SK-N-SH (cell line): Measurements from ENCODE around the gene RSRC1. TPM values are rescaled to one million over a fixed set of nuclear protein-coding genes. Genes with fewer than 3 reads are reported as not detected.
"Not testable (repeated sequence)": the region's sequence is repeated elsewhere in the genome, so short reads cannot be mapped to it uniquely, and the experiment has no call there.

Experiments used
- CTCF ChIA-PET: fragments of 300-600, 350-600 bp; formaldehyde crosslinking; extraction: SDS; loops from one replicate; lab custom pipeline; 2021; lab: Yijun Ruan, JAX
- POLR2A ChIA-PET: fragments of 350-600 bp; sonication (Branson Sonifier 250); formaldehyde crosslinking; extraction: SDS; loops from one replicate; lab custom pipeline; 2020; ENCODE audit warnings: antibody characterized with exemption, inconsistent platforms; lab: Yijun Ruan, JAX
- DNase-seq: peaks from one replicate; pipeline ENCODE4 v3.0.0; 2012
- H2AFZ ChIP-seq: fragments of 200-600 bp; sonication (generic); 2 replicates; pipeline ENCODE4 v1.8.1; 2016; ENCODE audit warnings: antibody characterized with exemption, mild to moderate bottlenecking, low read depth
- H3F3A ChIP-seq: fragments of 200-600 bp; sonication (generic); replicated peaks from 2 replicates; pipeline ENCODE3; 2016; ENCODE audit warnings: antibody characterized with exemption, mild to moderate bottlenecking; ENCODE audit not compliant: insufficient read depth
- H3K27ac ChIP-seq, 2 experiments: fragments of 200-500 bp in 1 of 2; fragments of 200-600 bp in 1 of 2; sonication (Bioruptor generic) in 1 of 2; sonication (generic), shearing (Covaris generic) in 1 of 2; 2 replicates each; pipeline versions ENCODE4 v1.5.1 to v1.6.1; 2014 to 2016; ENCODE audit warnings: low read depth in 2 of 2, inconsistent platforms in 1 of 2, low read length in 1 of 2, mild to moderate bottlenecking in 1 of 2, mixed read lengths in 1 of 2
- H3K27me3 ChIP-seq: fragments of 200-600 bp; sonication (generic), shearing (Covaris generic); 2 replicates; pipeline ENCODE4 v1.6.1; 2016; ENCODE audit warnings: mixed run types; ENCODE audit not compliant: insufficient read depth
- H3K36me3 ChIP-seq, 2 experiments: fragments of 200-500 bp in 1 of 2; fragments of 200-600 bp in 1 of 2; sonication (Bioruptor generic) in 1 of 2; sonication (generic) in 1 of 2; replicated peaks in 1 of 2; 2 replicates each; pipeline versions ENCODE3 to v1.5.1; 2014 to 2016; ENCODE audit warnings: low read length in 1 of 2, mild to moderate bottlenecking in 1 of 2; ENCODE audit not compliant: insufficient read depth in 2 of 2, control insufficient read depth in 1 of 2
- H3K4me1 ChIP-seq, 2 experiments: fragments of 200-500 bp in 1 of 2; fragments of 200-600 bp in 1 of 2; sonication (Bioruptor generic) in 1 of 2; sonication (generic), shearing (Covaris generic) in 1 of 2; 2 replicates each; pipeline versions ENCODE4 v1.5.1 to v1.6.1; 2014 to 2016; ENCODE audit warnings: low read depth in 1 of 2, low read length in 1 of 2, mixed run types in 1 of 2; ENCODE audit not compliant: insufficient read depth in 2 of 2, control insufficient read depth in 1 of 2
- H3K4me2 ChIP-seq: fragments of 200-600 bp; sonication (generic), shearing (Covaris generic); 2 replicates; pipeline ENCODE4 v1.6.1; 2017; ENCODE audit warnings: mixed run types
- H3K4me3 ChIP-seq, 2 experiments: fragments of 200-500 bp in 1 of 2; fragments of 200-600 bp in 1 of 2; sonication (Bioruptor generic) in 1 of 2; sonication (generic), shearing (Covaris generic) in 1 of 2; 2 replicates each; pipeline versions ENCODE4 v1.5.1 to v1.8.1; 2014 to 2016; ENCODE audit warnings: low read depth in 2 of 2, inconsistent platforms in 1 of 2, low read length in 1 of 2, mild to moderate bottlenecking in 1 of 2, mixed read lengths in 1 of 2, moderate library complexity in 1 of 2
- H3K79me2 ChIP-seq: fragments of 200-600 bp; sonication (generic); 2 replicates; pipeline ENCODE4 v1.8.1; 2017; ENCODE audit warnings: mild to moderate bottlenecking; ENCODE audit not compliant: insufficient read depth
- H3K9ac ChIP-seq: fragments of 200-600 bp; sonication (generic); 2 replicates; pipeline ENCODE4 v1.6.1; 2017; ENCODE audit warnings: mixed run types
- H3K9me2 ChIP-seq: fragments of 200-600 bp; sonication (generic); 2 replicates; pipeline ENCODE4 v1.6.1; 2017; ENCODE audit warnings: mixed run types
- H3K9me3 ChIP-seq: fragments of 200-600 bp; sonication (generic); 2 replicates; pipeline ENCODE4 v1.6.1; 2017; ENCODE audit warnings: mixed run types, mild to moderate bottlenecking, moderate library complexity
- H4K20me1 ChIP-seq: fragments of 200-600 bp; sonication (generic); 2 replicates; pipeline ENCODE4 v1.6.1; 2017; ENCODE audit warnings: mild to moderate bottlenecking, mixed run types; ENCODE audit not compliant: insufficient read depth
- CHD2 ChIP-seq: fragments of 150-350 bp; IDR thresholded peaks from 2 replicates; pipeline ENCODE4 v1.6.1; 2018; ENCODE audit warnings: low read length; ENCODE audit not compliant: partially characterized antibody
- EP300 ChIP-seq, 2 experiments: IDR thresholded peaks; 2 replicates each; pipeline versions ENCODE4 v1.4.0 to v1.6.1; 2012; ENCODE audit warnings: borderline replicate concordance in 1 of 2, low read depth in 1 of 2, low read length in 1 of 2
- FOXJ3 ChIP-seq: sonication (generic); formaldehyde crosslinking; IDR thresholded peaks from 2 replicates; pipeline ENCODE4 v1.5.1; 2020; ENCODE audit warnings: mild to moderate bottlenecking, missing genetic modification reagents
- GATA2 ChIP-seq: sonication (generic); formaldehyde crosslinking; IDR thresholded peaks from 2 replicates; pipeline ENCODE4 v1.5.0; 2020; ENCODE audit warnings: mild to moderate bottlenecking, missing genetic modification reagents
- POLR2AphosphoS5 ChIP-seq: IDR thresholded peaks from 2 replicates; pipeline ENCODE4 v1.6.1; 2012; ENCODE audit warnings: low read depth, low read length
- RCOR1 ChIP-seq: fragments of 150-350 bp; IDR thresholded peaks from 2 replicates; pipeline ENCODE4 v1.6.1; 2017; ENCODE audit warnings: antibody characterized with exemption, low read length
- RXRA ChIP-seq: IDR thresholded peaks from 2 replicates; pipeline ENCODE4 v1.4.0; 2012; ENCODE audit warnings: low read depth, mild to moderate bottlenecking, borderline replicate concordance
- WGBS: methylation state at CpG from one replicate; pipeline ENCODE4 v1.1.6; 2017; ENCODE audit warnings: low lambda C conversion rate; 5-methylcytosine and 5-hydroxymethylcytosine counted together
- polyA plus RNA-seq, 3 experiments: library from polyadenylated mRNA; depleted of rRNA; stranded (reverse); fragments of >200 nt; gene quantifications; 2 replicates each; pipeline ENCODE4 v1.2.3, GENCODE V29; 2012
- TF ChIP-seq, protein P1 (sequence below): IDR thresholded peaks from 2 replicates; pipeline ENCODE4 v1.4.0; 2012; ENCODE audit warnings: low read depth

RSRC1 gene
- polyA plus RNA-seq, 1 of the 3 experiments (the other 2 are of a cell fraction) = 4.5 TPM

GRCh38 chr3:158337110-158337509 lies 227.2 kb downstream of the RSRC1 start:
- 96% methylated on average over 7 of the region's 7 CpGs for WGBS
- H3F3A ChIP-seq = no peaks in the 10 kb centered on the region
- CTCF ChIA-PET = interaction anchor here (0.6 kb wide), 1 partner anchor 138 kb away, joined by 3 read pairs; no protein-coding TSS in a partner anchor

DNA sequence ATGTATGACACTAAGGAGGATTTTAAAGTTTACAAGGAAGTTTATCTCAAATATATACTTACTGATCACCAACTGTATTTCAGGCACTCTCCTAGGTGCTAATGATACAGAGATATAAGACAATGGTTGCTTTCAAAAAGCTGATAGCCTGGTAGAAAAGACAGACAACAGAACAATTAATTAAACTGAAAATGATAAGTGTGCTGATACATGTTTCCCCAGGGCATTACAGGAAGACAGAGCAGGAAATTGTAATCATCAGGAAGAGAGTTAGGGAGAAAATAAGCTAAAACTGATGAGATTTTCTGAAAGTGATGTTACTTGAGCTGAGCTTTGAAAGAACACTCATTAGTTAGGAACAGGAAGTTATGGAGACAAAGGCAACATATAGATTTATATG lies 229.7 kb downstream of the RSRC1 start:
- H3K4me2 ChIP-seq = no peak overlapping the region
- H2AFZ ChIP-seq = no peak overlapping the region
- peak; percentile 42 for DNase-seq
- CTCF ChIA-PET = interaction anchor here (0.9 to 1.5 kb wide), 2 partner anchors 17 to 27 kb away, joined by 3 to 4 read pairs; no protein-coding TSS in a partner anchor
- H4K20me1 ChIP-seq = no peaks in the 10 kb centered on the region
- POLR2A ChIA-PET = no interaction called here
- no peaks in the 10 kb centered on the region; a peak in 2 of 4 replicates for H3K4me1 ChIP-seq
- no peak overlapping the region for H3K4me3 ChIP-seq
- H3K9me3 ChIP-seq = no peaks in the 10 kb centered on the region
- H3K9me2 ChIP-seq = no peaks in the 10 kb centered on the region
- no peaks in the 10 kb centered on the region for H3K27me3 ChIP-seq
- H3K36me3 ChIP-seq = no peaks in the 10 kb centered on the region
- H3K79me2 ChIP-seq = no peaks in the 10 kb centered on the region
- TF ChIP-seq CHD2 (peak; percentile 35), RCOR1 (peak; percentile 70), GATA2 (CRISPR knock-in tag) (peak; percentile 81), EP300 (IDR thresholded peaks at IDR 0.05; ENCODE audit: borderline replicate concordance in 1 of 2, low read depth in 1 of 2, low read length in 1 of 2) (peak in 1 of 2 experiments; percentile 79; a peak in 2 of 4 replicates), FOXJ3 (CRISPR knock-in tag) (0 out of 2 replicates have a peak, but pooled peaks have one; percentile 30), POLR2AphosphoS5 (no peak)
- H3K27ac ChIP-seq = peak overlapping the region in 1 of 2 experiments; percentile 73; a peak in 2 of 4 replicates
- no peaks in the 10 kb centered on the region for H3F3A ChIP-seq
- H3K9ac ChIP-seq = no peak overlapping the region

More at GRCh38 chr3:158337110-158337509, 227.2 kb downstream of the RSRC1 start:
- TF ChIP-seq RXRA = no peak
- no peak for TF ChIP-seq RCOR1
- TF ChIP-seq, protein P1, sequence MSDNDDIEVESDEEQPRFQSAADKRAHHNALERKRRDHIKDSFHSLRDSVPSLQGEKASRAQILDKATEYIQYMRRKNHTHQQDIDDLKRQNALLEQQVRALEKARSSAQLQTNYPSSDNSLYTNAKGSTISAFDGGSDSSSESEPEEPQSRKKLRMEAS = no peak
- H3K4me2 ChIP-seq = no peak overlapping the region
- H3K27ac ChIP-seq = no peak overlapping the region
- no peaks in the 10 kb centered on the region for H3K27me3 ChIP-seq
- H3K9me2 ChIP-seq = no peaks in the 10 kb centered on the region
- no peak overlapping the region for H3K4me3 ChIP-seq
- H3K36me3 ChIP-seq = no peaks in the 10 kb centered on the region
- H3K4me1 ChIP-seq = no peaks in the 10 kb centered on the region; a peak in 1 of 4 replicates
- no peak overlapping the region for H2AFZ ChIP-seq
- no peaks in the 10 kb centered on the region for H3K9me3 ChIP-seq
- no peaks in the 10 kb centered on the region for H4K20me1 ChIP-seq
- H3K9ac ChIP-seq = no peak overlapping the region
- no peak for DNase-seq
- POLR2A ChIA-PET = no interaction called here
- H3K79me2 ChIP-seq = no peaks in the 10 kb centered on the region

GRCh38 chr3:158340951-158341350 lies 231.1 kb downstream of the RSRC1 start:
- CTCF ChIA-PET, H2AFZ ChIP-seq, H3F3A ChIP-seq, POLR2A ChIA-PET, H3K9ac ChIP-seq, DNase-seq, H3K4me2 ChIP-seq, H3K79me2 ChIP-seq, H3K4me3 ChIP-seq, H3K4me1 ChIP-seq, H3K9me3 ChIP-seq, H3K36me3 ChIP-seq, H3K9me2 ChIP-seq, H3K27ac ChIP-seq, H4K20me1 ChIP-seq, H3K27me3 ChIP-seq: not testable (repeated sequence)
- WGBS = 98% methylated on average over 2 of the region's 2 CpGs
